PC-9 (cell line): ENCODE data around the gene IYD. TPM values are rescaled to one million over a fixed set of nuclear protein-coding genes. Genes with fewer than 3 reads are reported as not detected.

Source experiments
- BruUV-seq: library from RNA; stranded (reverse); fragments of 400-500 nt; replicated peaks from 2 replicates; lab custom pipeline; 2021; lab: Mats Ljungman, UMichigan
- CTCF ChIA-PET: fragments of 300-600 bp; sonication (Branson Sonifier 250); formaldehyde crosslinking; loops from one replicate; lab custom pipeline; 2022; ENCODE audit warnings: antibody characterized with exemption; lab: Charles Lee
- POLR2A ChIA-PET: fragments of 300-600 bp; sonication (Branson Sonifier 250); formaldehyde crosslinking; loops from one replicate; lab custom pipeline; 2022; ENCODE audit warnings: antibody characterized with exemption; ENCODE audit not compliant: unreplicated experiment; lab: Charles Lee
- DNase-seq, 2 experiments: peaks; one replicate each; pipeline versions ENCODE4 v3.0.0 to v3.0.0-alpha.2; 2015 to 2022; ENCODE audit warnings: mixed read lengths in 1 of 2
- H2AFZ ChIP-seq: fragments of 200-600 bp; sonication (generic); 2 replicates; pipeline ENCODE4 v1.8.1; 2017; ENCODE audit warnings: antibody characterized with exemption
- H3F3A ChIP-seq: fragments of 200-600 bp; sonication (generic); 2 replicates; pipeline ENCODE4 v1.8.1; 2017; ENCODE audit warnings: antibody characterized with exemption, mild to moderate bottlenecking, low read depth; ENCODE audit not compliant: insufficient read depth
- H3K27ac ChIP-seq: fragments of 200-600 bp; sonication (generic); 2 replicates; pipeline ENCODE4 v1.6.1; 2016; ENCODE audit warnings: mixed run types
- H3K27me3 ChIP-seq: fragments of 200-600 bp; sonication (generic); 2 replicates; pipeline ENCODE4 v1.6.1; 2016; ENCODE audit warnings: low read depth, mixed run types; ENCODE audit not compliant: insufficient read depth
- H3K36me3 ChIP-seq: fragments of 200-600 bp; sonication (generic); 2 replicates; pipeline ENCODE4 v1.6.1; 2016; ENCODE audit warnings: low read depth, mixed run types
- H3K4me1 ChIP-seq: fragments of 200-600 bp; sonication (generic); replicated peaks from 2 replicates; pipeline ENCODE4 v1.6.1; 2016; ENCODE audit warnings: mixed run types; ENCODE audit not compliant: insufficient read depth
- H3K4me2 ChIP-seq: fragments of 200-600 bp; sonication (generic); 2 replicates; pipeline ENCODE4 v1.6.1; 2017; ENCODE audit warnings: mixed run types
- H3K4me3 ChIP-seq: fragments of 200-600 bp; sonication (generic); 2 replicates; pipeline ENCODE4 v1.6.1; 2016; ENCODE audit warnings: mixed run types
- H3K79me2 ChIP-seq: fragments of 200-600 bp; sonication (generic); 2 replicates; pipeline ENCODE4 v1.6.1; 2017; ENCODE audit warnings: low read depth, mixed run types
- H3K9me2 ChIP-seq: fragments of 200-600 bp; sonication (generic); 2 replicates; pipeline ENCODE4 v1.8.1; 2017; ENCODE audit warnings: mild to moderate bottlenecking; ENCODE audit not compliant: insufficient read depth
- H3K9me3 ChIP-seq: fragments of 200-600 bp; sonication (generic); 2 replicates; pipeline ENCODE4 v1.8.1; 2016; ENCODE audit warnings: low read depth; ENCODE audit not compliant: insufficient read depth
- H4K20me1 ChIP-seq: fragments of 200-600 bp; sonication (generic); 2 replicates; pipeline ENCODE4 v1.8.1; 2017; ENCODE audit not compliant: insufficient read depth
- CTCF ChIP-seq: fragments of 200-600 bp; sonication (generic); conservative IDR thresholded peaks from 2 replicates; pipeline ENCODE4 v1.6.1; 2017; ENCODE audit warnings: mixed run types, antibody characterized with exemption, mild to moderate bottlenecking, moderate library complexity
- EZH2 ChIP-seq: fragments of 200-600 bp; sonication (generic); IDR thresholded peaks from 2 replicates; pipeline ENCODE4 v1.8.0; 2017; ENCODE audit warnings: antibody characterized with exemption, low read depth
- intact Hi-C: fragments of 100-400 bp; cut with micrococcal nuclease; formaldehyde crosslinking; loops from one replicate; pipeline ENCODE4 v1.10.0; 2022; ENCODE audit not compliant: unreplicated experiment
- total RNA-seq: library from RNA; stranded (reverse); gene quantifications from 2 replicates; pipeline ENCODE4 v1.2.3, GENCODE V29; 2021

IYD gene
- total RNA-seq, 1 experiment from 2014 or later = not detected

- Histone ChIP-seq H3K4me3 (no peak overlapping the region), H3K36me3 (no peaks in the 10 kb centered on the region), H3K79me2 (no peaks in the 10 kb centered on the region), H3F3A (no peaks in the 10 kb centered on the region), H3K4me1 (peaks cover 12% of the 10 kb centered on the region), H3K9me2 (no peaks in the 10 kb centered on the region), H4K20me1 (no peaks in the 10 kb centered on the region), H3K27ac (no peak overlapping the region), H3K9me3 (no peaks in the 10 kb centered on the region), H3K4me2 (no peak overlapping the region), H3K27me3 (no peaks in the 10 kb centered on the region), H2AFZ (no peak overlapping the region)
- TF ChIP-seq CTCF (no peak), EZH2 (no peak)
- POLR2A ChIA-PET = no interaction called here
- intact Hi-C loops = loop anchor here (10.0 kb wide), 1 partner anchor 57 kb away; no protein-coding TSS in a partner anchor
- DNase-seq = no peak
- BruUV-seq = no TSS peak
- CTCF ChIA-PET = interaction anchor here (0.6 to 0.7 kb wide), 2 partner anchors 39 to 333 kb away, joined by 3 to 5 read pairs; no protein-coding TSS in a partner anchor
Observed at GRCh38 chr6:150391414-150391813, 22.6 kb downstream of the IYD start.

- no peaks in the 10 kb centered on the region for H3K9me3 ChIP-seq
- POLR2A ChIA-PET = no interaction called here
- no TSS peak for BruUV-seq
- no peak overlapping the region for H3K27ac ChIP-seq
- peak overlapping the region; percentile 14; the same call in 1 of the 2 replicates for H3K4me2 ChIP-seq
- H3K27me3 ChIP-seq = no peaks in the 10 kb centered on the region
- CTCF ChIA-PET = interaction anchor here (0.6 to 0.7 kb wide), 2 partner anchors 39 to 333 kb away, joined by 3 to 5 read pairs; no protein-coding TSS in a partner anchor
- intact Hi-C loops = loop anchor here (10.0 kb wide), 1 partner anchor 57 kb away; no protein-coding TSS in a partner anchor
- H2AFZ ChIP-seq = peak overlapping the region; percentile 15; the same call in 1 of the 2 replicates
- H3K79me2 ChIP-seq = no peaks in the 10 kb centered on the region
- peaks cover 12% of the 10 kb centered on the region for H3K4me1 ChIP-seq
- TF ChIP-seq EZH2 (no peak), CTCF (no peak)
- DNase-seq = no peak
- no peaks in the 10 kb centered on the region for H3K36me3 ChIP-seq
- no peaks in the 10 kb centered on the region for H3F3A ChIP-seq
- no peaks in the 10 kb centered on the region for H4K20me1 ChIP-seq
- H3K4me3 ChIP-seq = no peak overlapping the region
- no peaks in the 10 kb centered on the region for H3K9me2 ChIP-seq
Observed at GRCh38 chr6:150391890-150392289, 23.1 kb downstream of the IYD start.

- DNase-seq = peak in 1 of 2 experiments; percentile 65
Observed at GRCh38 chr6:150392452-150393220, 23.8 kb downstream of the IYD start.

More at GRCh38 chr6:150392452-150393220, 23.8 kb downstream of the IYD start:
- Histone ChIP-seq H3K9me3 (no peaks in the 10 kb centered on the region), H3K36me3 (no peaks in the 10 kb centered on the region), H3K4me3 (no peak overlapping the region), H3K27ac (0 out of 2 replicates have a peak overlapping the region, but pooled peaks have one; percentile 30), H3F3A (no peaks in the 10 kb centered on the region), H3K4me1 (peaks cover 12% of the 10 kb centered on the region), H2AFZ (peak overlapping the region; percentile 15; the same call in 1 of the 2 replicates), H3K9me2 (no peaks in the 10 kb centered on the region), H3K27me3 (no peaks in the 10 kb centered on the region), H4K20me1 (no peaks in the 10 kb centered on the region), H3K79me2 (no peaks in the 10 kb centered on the region), H3K4me2 (peak overlapping the region; percentile 14; the same call in 1 of the 2 replicates)
- CTCF ChIA-PET = no interaction called here
- intact Hi-C loops = loop anchor here (10.0 kb wide), 1 partner anchor 58 kb away; no protein-coding TSS in a partner anchor
- no TSS peak for BruUV-seq
- no peak for TF ChIP-seq CTCF
- no peak for TF ChIP-seq EZH2
- POLR2A ChIA-PET = no interaction called here
